Right kidney (tissue), 9 donors: Measurements from ENCODE around the gene GYPB.
"Not testable (repeated sequence)": the region's sequence is repeated elsewhere in the genome, so short reads cannot be mapped to it uniquely, and the experiment has no call there.

ENCODE experiments used
- DNase-seq: peaks from one replicate; pipeline ENCODE4 v3.0.0-alpha.2; 2016
- long read RNA-seq, 8 donors: transcript quantifications; one replicate each; lab custom pipeline, GENCODE V29; 2026

GYPB gene
- long read RNA-seq, donor 1, partial matches to known transcripts = 0 of 1 reads
- long read RNA-seq, donor 1, other reads (novel, unspliced or antisense) = 0 of 1 reads
- long read RNA-seq, donor 2 = 0 reads
- long read RNA-seq, donor 3, partial matches to known transcripts = 0 of 1 reads
- long read RNA-seq, donor 3, other reads (novel, unspliced or antisense) = 0 of 1 reads
- long read RNA-seq, donor 4, partial matches to known transcripts = 0 of 3 reads
- long read RNA-seq, donor 4, other reads (novel, unspliced or antisense) = 0 of 3 reads
- long read RNA-seq, donor 5, partial matches to known transcripts = 0 of 1 reads
- long read RNA-seq, donor 5, other reads (novel, unspliced or antisense) = 0 of 1 reads
- long read RNA-seq, donor 6 = 0 reads
- long read RNA-seq, donor 7, partial matches to known transcripts = 0 of 4 reads
- long read RNA-seq, donor 7, other reads (novel, unspliced or antisense) = 0 of 4 reads
- long read RNA-seq, donor 8, partial matches to known transcripts = 0 of 2 reads
- long read RNA-seq, donor 8, other reads (novel, unspliced or antisense) = 0 of 2 reads

- DNase-seq = not testable (repeated sequence)
These were observed at the start of gene GYPB for GRCh38 chr4:144019277-144019676. Gene GYPB (minus strand): TSS chr4:144019380. CDS start chr4:144019287, 93 bp downstream.

- not testable (repeated sequence) for DNase-seq
These were observed 42.4 kb upstream of the GYPB start for GRCh38 chr4:144061556-144061955.

GRCh38 chr4:144060234-144060859, 41.2 kb upstream of the GYPB start:
- DNase-seq = not testable (repeated sequence)

- DNase-seq = no peak
These were observed 37.6 kb upstream of the GYPB start for GRCh38 chr4:144056800-144057199.

GRCh38 chr4:144055336-144055735, 36.2 kb upstream of the GYPB start:
- not testable (repeated sequence) for DNase-seq

GRCh38 chr4:144051494-144051893, 32.3 kb upstream of the GYPB start:
- not testable (repeated sequence) for DNase-seq

- DNase-seq = not testable (repeated sequence)
These were observed 31.5 kb upstream of the GYPB start for GRCh38 chr4:144050631-144051030.

- DNase-seq = not testable (repeated sequence)
These were observed 30.6 kb upstream of the GYPB start for GRCh38 chr4:144049495-144050424.

- not testable (repeated sequence) for DNase-seq
These were observed 25.8 kb upstream of the GYPB start for GRCh38 chr4:144044936-144045335.

- not testable (repeated sequence) for DNase-seq
These were observed 13.4 kb upstream of the GYPB start for GRCh38 chr4:144032580-144032979.

- DNase-seq = not testable (repeated sequence)
These were observed 12.7 kb upstream of the GYPB start for GRCh38 chr4:144031875-144032274.

- not testable (repeated sequence) for DNase-seq
These were observed 12.2 kb upstream of the GYPB start for GRCh38 chr4:144031369-144031768.

GRCh38 chr4:144030708-144031107, 11.5 kb upstream of the GYPB start:
- not testable (repeated sequence) for DNase-seq

GRCh38 chr4:144026682-144027081, 7.5 kb upstream of the GYPB start:
- not testable (repeated sequence) for DNase-seq

GRCh38 chr4:144024399-144025053, 5.3 kb upstream of the GYPB start:
- not testable (repeated sequence) for DNase-seq

- peak; percentile 11 for DNase-seq
These were observed 3.7 kb upstream of the GYPB start for GRCh38 chr4:144022772-144023400.

- peak; percentile 18 for DNase-seq
These were observed 2.3 kb upstream of the GYPB start for GRCh38 chr4:144021336-144021990.

GRCh38 chr4:144018223-144019000, 768 bp downstream of the GYPB start:
- DNase-seq = not testable (repeated sequence)

- DNase-seq = not testable (repeated sequence)
These were observed 1.9 kb downstream of the GYPB start for GRCh38 chr4:144017271-144017670.
